GM15510 (cell line): ENCODE data around the gene COPS6.

ENCODE experiments used
- POLR2A ChIP-seq: IDR thresholded peaks from 3 replicates; pipeline ENCODE4 v1.6.1; 2011; ENCODE audit warnings: borderline replicate concordance; ENCODE audit not compliant: insufficient read length; ENCODE audit errors: extremely low read depth

The COPS6 gene

DNA sequence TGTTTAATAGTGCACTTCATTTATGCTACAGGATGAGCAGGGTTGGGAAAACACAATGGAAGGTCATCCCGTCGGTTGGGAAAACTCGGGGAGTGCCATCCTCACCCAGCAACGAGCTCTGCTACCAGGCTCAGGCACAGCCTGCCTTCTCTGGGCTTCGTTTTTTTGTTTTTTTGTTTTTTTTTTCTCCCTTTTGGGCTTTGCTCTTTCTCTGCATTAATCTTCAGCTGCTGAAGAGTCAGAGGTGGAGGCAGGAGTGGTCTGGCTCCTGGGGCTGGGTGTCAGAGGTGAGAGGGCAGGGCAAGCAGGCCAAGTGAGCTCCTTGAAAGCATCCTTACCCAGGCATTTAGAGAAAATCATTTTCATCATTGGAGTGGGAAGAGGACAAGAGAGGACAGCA, 18.8 kb upstream of the COPS6 start:
- TF ChIP-seq POLR2A, result no peak

DNA sequence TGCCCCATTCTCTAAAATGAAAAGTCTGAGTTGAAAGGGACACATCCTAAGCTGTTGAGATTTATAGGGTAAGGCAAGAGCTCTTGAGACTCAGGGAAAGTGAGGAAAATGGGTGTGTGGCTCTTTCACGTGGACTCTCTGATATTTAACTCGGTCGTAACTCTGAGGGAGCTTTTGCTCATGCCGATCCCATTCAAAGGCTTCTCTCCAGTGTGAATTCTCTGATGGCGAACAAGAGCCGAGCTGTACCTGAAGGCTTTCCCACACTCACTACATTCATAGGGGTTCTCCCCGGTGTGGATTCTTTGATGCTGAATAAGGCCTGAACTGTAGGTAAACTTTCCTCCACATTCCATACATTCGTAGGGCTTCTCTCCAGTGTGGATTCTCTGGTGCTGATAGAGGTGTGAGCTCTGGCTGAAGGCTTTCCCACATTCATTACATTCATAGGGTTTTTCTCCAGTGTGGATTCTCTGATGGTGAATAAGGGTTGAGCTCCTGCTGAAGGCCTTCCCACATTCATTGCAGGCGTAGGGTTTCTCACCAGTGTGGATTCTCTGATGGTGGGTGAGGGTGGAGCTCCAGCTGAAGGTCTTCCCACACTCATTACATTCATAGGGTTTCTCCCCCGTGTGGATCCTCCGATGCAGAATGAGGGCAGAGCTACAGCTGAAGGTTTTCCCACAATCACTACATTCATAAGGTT, 17.6 kb upstream of the COPS6 start:
- no peak for TF ChIP-seq POLR2A

DNA sequence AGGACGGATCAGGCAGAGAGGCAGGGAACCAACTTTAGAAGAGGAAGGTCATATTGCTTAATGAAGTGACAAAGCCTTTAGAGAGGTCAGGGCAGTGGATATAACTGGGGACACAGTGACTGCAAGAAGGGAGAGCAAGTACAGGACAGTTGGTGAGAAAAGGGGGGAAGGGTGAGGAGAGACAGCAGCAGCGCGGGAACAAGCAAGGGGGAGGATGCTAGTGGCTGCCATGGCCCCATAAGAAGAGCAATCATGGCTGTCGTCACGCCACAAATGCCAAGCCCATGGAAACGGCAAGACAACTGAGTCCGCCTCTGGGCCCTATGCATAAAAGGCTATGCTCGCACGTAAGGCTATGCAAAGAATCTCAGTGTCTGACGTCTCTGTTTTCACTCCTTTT, 16.3 kb upstream of the COPS6 start:
- no peak for TF ChIP-seq POLR2A

DNA sequence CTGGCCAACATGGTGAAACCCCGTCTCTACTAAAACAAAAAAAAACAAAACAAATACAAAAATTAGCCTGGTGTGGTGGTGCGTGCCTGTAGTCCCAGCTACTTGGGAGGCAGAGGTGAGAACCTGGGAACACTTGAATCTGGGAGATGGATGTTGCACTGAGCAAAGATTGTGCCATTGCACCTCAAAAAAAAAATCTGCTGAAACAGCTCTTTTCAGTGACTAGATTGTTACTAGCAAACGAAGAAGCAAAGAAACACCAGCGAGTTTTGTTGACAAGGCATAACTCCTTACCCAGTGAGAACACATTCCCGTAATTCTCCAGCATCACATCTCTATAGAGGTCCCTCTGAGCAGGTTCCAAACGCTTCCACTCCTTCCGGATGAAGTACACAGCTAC, 13.9 kb upstream of the COPS6 start:
- TF ChIP-seq POLR2A, result no peak

DNA sequence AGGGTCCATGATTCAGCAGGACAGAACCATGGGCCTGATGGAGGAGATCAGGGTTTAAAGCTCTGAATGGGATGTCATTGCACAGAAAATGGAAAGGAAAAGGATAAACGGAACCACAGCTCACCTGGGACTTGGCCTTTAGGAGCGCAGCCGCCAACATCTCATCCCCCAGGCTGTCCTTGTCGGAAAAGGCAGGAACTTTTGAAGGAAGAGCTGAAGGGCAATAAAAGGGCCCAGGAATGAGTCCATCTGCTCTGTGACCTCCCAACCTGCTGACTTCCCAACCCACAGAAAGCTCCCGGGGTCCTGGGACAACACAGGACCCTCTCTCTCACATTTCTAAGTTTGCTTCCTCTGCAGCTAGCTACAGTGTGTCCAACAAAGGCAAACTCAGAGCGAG, 13.4 kb upstream of the COPS6 start:
- no peak for TF ChIP-seq POLR2A

DNA sequence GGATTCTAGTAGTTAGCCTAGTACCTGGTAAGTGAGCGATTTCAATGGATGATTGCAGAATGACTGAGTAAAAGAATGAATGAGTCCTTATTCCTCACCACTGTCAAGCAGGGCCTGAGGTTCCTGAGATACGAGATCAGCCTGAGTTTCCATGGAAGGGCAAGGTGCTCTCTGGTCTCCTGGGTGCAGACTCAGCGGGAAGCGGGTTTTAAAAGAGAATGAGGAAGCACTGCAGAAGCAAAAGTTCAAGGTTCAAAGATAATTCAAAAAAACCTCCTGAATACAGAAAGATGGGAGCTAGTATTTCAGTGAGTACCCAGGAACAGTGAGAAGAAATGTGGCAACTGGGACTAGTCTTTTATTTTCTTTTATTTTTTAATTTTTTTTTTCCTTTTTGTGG, 11.6 kb upstream of the COPS6 start:
- TF ChIP-seq POLR2A, result no peak

DNA sequence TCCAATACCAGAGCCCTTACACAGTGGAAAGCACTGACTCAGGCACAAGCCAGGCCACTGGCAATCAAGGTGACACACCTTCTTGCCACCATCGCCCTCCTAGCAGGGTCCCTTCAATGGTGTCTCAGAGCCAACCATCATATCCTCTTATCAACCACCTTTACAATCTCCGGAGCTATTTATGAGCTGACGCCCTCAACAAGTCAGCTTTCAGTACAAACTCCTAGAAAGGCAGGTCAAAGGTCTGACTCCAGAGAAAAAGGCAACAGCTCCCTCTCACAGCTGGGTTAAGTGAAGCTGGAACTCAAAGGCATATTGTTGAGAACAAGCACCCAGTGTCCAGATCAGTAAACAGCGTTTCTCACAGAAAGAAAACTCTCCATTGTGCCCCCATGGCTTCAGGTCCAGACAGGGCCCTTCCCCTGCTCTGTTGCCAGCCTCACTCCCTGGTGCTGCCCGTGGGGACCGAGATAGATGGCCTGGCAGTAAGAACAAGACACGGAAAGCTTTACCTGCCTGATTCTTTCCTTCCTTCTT, 9.7 kb upstream of the COPS6 start:
- TF ChIP-seq POLR2A, result no peak

DNA sequence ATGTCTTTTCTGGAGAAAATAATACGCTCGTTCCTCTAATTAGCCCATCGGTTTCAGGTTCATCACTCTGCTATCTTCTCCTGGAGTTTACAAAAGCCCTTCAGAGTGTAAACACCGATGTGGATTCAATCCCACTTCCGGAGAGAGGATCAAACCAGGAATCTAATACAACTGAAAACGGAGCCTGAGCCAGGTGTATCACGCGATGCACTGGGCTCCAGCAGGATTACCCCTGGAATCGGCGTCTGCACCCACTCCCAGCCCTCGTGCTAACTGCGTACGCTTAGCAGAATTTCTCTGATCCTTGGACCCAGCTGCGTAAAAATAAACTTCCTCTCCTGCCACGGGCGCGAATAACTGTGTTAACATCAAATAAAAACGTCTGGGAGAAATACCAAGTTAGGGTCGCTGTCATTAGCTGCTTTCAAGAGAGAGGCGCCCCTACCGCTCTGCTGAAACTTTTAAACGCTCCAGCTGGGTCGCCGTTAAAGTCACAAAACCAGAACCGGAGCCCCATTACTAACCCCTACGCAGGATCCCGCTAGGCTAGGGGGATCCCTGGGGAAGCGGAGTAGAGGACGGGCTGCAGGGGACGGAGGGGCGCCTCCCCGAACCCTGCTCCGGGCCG, 7.7 kb upstream of the COPS6 start:
- no peak for TF ChIP-seq POLR2A

DNA sequence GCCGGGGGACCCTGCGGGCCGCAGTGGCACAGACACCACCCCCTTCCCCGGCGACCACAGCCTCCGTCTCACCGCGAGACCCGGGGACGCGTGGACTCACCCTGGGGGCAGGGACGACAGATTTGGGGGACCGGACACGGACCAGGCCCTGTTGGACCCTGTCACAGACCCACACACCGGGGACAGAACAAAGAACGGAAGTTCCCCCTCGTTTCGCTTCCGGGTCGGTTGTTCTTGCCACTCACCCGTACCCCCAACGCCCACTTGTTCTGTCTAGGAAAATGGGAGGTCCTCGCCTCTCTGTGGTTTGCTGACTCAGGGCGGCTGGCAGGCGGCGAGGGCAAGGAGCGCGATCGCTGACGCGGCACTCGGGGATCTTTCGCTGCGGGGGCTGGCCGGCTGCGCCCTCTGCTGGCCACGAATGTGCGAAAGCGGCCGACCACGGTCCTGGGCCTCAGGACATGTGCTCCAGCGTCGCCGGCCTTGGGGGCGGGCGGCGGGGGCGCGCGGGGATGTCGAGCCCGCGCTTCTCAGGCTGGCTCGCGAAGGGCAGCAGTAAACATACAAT, 7.2 kb upstream of the COPS6 start, which contains the start of gene ZNF3:
Gene ZNF3 (minus strand): TSS at position 189 of the 568 bp plus-strand sequence. CDS start 4,366 bp downstream, outside the sequence.
- peak; percentile 62 for TF ChIP-seq POLR2A

DNA sequence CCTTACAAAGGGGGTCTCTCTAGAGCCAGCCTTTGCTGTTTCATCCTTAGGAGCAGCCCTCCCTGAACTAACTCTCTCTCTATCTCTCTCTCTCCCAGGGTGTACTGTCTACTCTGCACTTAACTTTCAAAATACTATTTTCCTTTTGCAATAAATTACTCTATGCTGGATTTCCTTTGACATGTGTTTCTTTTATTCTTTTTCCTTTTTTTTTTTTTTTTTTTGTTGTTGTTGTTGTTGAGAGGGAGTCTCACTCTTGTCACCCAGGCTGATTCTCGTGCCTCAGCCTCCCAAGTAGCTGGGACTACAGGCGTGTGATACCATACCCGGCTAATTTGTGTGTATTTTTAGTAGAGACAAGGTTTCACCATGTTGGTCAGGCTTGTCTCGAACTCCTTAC, 5.8 kb upstream of the COPS6 start:
- TF ChIP-seq POLR2A, result no peak

DNA sequence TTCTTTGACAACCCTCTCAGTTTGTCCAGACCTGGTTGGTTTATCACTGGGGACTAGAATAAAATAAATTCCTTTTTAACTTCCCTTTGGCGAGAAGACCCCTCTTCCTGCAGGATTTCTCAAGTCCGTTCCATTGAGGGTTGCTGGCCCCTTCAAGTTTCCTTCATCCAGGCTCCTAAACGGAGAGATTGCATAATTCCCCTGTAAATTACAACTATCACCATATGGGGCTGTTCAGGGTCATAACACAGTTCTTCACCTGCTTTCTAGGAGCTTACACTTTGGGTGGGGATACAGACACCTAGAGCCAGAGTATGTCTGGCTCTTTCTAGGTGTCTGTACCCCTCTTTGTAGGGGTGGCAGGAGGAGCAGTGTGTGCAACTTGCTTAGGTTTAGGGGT, 3.3 kb upstream of the COPS6 start:
- TF ChIP-seq POLR2A, result no peak

DNA sequence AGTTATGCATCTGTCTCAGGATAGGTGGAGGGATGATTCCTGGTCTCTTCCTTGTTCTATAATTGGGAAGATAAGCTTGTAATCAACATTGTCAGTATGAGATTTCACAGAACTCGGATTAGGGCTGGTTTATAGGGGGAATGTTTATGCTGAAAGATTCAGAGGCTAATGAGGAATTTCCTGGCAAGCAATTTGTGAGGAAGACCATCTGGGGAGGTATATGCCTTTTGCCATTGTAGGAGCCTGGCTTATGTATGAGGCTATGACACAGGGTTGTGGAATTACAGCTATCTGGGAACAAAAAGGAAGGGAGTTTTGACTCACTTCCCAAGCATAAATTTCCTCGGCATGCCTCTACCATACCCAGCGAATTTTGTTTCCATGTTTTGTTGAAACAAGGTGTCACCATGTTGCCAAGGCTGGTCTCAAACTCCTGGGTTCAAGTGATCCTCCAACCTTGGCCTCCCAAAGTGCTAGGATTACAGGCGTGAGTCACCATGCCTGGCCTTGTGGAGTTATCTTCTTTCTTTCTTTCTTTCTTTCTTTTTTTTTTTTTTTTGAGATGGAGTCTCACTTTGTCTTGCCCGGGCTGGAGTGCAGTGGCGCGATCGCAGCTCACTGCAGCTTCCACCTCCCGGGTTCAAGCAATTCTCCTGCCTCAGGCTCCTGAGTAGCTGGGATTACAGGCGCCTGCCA, 1.6 kb upstream of the COPS6 start:
- no peak for TF ChIP-seq POLR2A

DNA sequence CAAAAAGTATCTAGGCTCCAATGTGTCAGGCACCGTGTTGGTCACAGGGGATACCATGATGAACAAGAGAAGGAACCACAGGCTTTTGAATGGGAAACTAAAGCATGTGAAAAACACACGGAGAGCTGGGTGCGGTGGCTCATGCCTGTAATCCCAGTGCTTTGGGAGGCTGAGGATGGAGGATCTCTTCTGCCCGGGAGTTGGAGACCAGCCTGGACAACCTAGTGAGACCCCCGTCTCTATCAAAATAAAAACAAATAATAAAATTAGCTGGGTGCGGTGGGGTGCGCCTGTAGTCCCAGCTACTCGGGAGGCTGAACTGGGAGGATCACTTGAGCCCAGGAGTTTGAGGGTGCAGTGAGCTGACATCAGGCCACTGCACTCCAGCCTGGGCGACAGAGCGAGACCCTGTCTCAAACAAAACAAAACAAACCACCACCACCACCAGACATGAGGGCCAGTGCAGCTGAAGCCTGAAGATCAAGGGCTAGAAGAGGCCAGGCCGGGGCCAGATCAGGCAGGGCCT, 611 bp upstream of the COPS6 start:
- TF ChIP-seq POLR2A, result no peak

DNA sequence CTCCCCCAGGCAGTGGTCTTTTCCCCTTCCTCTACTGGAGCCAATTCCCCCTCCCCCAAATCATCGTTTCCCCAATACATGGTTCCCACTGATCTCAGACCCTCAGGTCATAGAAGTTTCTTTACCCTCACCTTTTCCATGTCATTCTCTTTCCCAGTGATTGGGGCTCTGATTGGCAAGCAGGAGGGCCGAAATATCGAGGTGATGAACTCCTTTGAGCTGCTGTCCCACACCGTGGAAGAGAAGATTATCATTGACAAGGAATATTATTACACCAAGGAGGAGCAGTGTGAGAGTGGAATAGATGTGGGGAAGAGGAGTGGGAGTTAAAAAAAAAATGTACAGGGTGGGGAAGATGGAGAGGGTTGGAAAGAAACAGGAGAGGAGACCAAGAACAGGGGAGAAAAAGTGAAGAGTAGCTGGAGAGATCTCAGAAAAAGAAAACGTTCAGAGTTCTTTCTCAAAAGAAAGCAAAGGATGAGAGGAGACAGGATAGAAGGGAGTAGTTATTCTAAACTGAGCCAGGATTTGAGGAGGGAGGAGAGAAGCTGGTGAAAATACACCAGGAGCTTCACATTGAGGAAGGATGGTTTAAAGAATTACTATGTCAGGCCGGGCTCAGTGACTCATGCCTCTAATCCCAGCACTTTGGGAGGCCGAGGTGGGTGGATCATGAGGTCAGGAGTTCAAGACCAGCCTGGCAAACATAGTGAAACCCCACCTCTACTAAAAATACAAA, 858 bp downstream of the COPS6 start:
- TF ChIP-seq POLR2A, result no peak

DNA sequence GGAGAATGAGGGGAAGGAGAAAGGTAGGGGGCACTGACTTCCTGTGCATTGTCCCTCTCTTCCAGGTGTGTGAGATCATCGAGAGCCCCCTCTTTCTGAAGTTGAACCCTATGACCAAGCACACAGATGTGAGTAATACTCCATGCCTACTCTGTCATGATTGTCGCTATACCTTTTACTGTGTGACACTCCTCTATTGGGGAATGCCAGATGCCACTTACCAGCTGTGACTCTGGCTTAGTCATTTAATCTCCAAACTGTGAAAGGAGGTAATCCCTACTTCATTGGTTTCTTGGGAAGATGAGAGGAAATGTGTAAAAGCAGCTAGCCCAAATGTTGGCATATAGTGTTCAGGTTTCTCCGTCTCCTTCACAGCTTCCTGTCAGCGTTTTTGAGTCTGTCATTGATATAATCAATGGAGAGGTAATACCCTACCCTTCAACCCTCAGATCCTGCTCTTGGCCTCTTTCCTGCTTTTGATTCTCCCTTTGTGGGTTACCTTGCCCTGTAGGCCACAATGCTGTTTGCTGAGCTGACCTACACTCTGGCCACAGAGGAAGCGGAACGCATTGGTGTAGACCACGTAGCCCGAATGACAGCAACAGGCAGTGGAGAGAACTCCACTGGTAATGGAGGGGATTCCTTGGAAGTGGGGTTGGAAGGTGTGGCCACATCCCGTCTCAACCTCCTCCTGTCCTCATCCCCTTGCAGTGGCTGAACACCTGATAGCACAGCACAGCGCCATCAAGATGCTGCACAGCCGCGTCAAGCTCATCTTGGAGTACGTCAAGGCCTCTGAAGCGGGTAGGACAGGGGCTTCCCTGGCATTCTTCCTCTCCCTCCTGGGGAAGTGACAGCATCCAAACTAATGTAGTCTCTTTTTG, 2.0 kb downstream of the COPS6 start:
- peak; percentile 6 for TF ChIP-seq POLR2A
